Urinary bladder (tissue), 4 donors: ENCODE measurements around the gene SLC30A3. TPM values are rescaled to one million over a fixed set of nuclear protein-coding genes. Genes with fewer than 3 reads are reported as not detected.

Experiments used
- DNase-seq: peaks from one replicate; pipeline ENCODE4 v3.0.0-alpha.2; 2015; ENCODE audit errors: extremely low spot score
- H3K27ac ChIP-seq: one replicate; pipeline ENCODE4 v1.5.1; 2013; ENCODE audit warnings: low read depth, mild to moderate bottlenecking, moderate library complexity
- H3K36me3 ChIP-seq: one replicate; pipeline ENCODE4 v1.6.1; 2013; ENCODE audit warnings: mild to moderate bottlenecking, moderate library complexity; ENCODE audit not compliant: insufficient read depth
- H3K4me1 ChIP-seq: one replicate; pipeline ENCODE4 v1.6.1; 2013; ENCODE audit warnings: mild to moderate bottlenecking, moderate library complexity; ENCODE audit not compliant: insufficient read depth
- H3K4me3 ChIP-seq: one replicate; pipeline ENCODE4 v1.5.1; 2013; ENCODE audit warnings: low read depth, low read length
- WGBS: extraction: QIAGEN DNeasy Blood & Tissue Kit; methylation state at CpG from one replicate; pipeline ENCODE4 v1.1.7; 2013; 5-methylcytosine and 5-hydroxymethylcytosine counted together
- polyA plus RNA-seq: library from polyadenylated mRNA; stranded (reverse); fragments of 200-250 nt; gene quantifications from one replicate; pipeline ENCODE4 v1.2.3, GENCODE V29; 2013
- total RNA-seq: library from RNA; depleted of rRNA; stranded (reverse); fragments of >200 nt; gene quantifications from one replicate; pipeline ENCODE4 v1.2.3, GENCODE V29; 2014
- donor health status: healthy with polysubstance abuse.
- donor health status: healthy.

Gene SLC30A3
- total and polyA plus RNA-seq, 2 donors = 0.04 to 0.53 TPM

DNA sequence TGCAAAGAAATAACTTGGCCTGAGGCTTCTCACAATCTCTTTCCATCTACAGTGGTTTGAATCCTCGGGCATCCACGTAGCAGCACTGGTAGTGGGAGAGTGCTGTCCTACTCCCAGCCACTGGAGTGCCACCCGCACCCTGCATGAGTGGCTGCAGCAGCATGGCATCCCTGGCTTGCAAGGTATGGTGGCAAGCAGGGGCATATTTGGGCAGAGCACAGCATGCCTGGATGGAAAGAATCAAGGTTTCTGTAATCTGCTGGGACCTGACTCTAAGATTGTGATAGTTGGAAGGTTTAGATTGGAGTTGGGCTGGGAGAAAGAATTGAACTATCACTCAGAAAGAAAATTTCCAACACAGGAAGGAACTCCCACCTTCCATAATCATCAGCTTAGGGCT is 41.7 kb downstream of the SLC30A3 start:
- H3K36me3 ChIP-seq = peaks cover 2% of the 10 kb centered on the region
- no peaks in the 10 kb centered on the region for H3K4me1 ChIP-seq
- no peak for DNase-seq

DNA sequence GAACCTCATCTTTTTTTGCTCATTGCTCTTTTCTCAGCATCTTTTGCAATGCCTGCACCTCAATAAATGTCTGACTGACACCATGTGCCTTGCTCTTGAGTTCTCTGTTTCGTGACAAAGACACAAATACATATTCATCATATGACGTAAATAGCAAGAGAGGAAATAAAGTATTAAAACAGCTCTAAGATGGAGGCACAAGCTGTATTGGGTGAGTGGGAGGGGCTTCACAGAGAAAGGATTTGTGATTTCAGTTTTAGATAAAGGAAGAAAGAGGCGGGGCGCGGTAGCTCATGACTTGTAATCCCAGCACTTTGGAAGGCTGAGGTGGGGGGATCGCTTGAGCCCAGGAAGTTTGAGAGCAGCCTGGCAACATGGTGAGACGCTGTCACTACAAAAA is 42.8 kb downstream of the SLC30A3 start:
- DNase-seq = no peak
- WGBS = 96% methylated on average over 7 of the region's 7 CpGs
- Histone ChIP-seq H3K4me3 (no peak overlapping the region), H3K4me1 (no peaks in the 10 kb centered on the region), H3K36me3 (peaks cover 2% of the 10 kb centered on the region), H3K27ac (no peak overlapping the region)

More for the DNA sequence above, 41.7 kb downstream of the SLC30A3 start:
- Histone ChIP-seq H3K4me3 (no peak overlapping the region), H3K27ac (no peak overlapping the region)
- 91% methylated on average over 3 of the region's 3 CpGs for WGBS

GRCh38 chr2:27219091-27219490 is 43.8 kb downstream of the SLC30A3 start:
- Histone ChIP-seq H3K4me3 (no peak overlapping the region), H3K4me1 (no peaks in the 10 kb centered on the region), H3K27ac (no peak overlapping the region), H3K36me3 (peaks cover 2% of the 10 kb centered on the region)
- no peak for DNase-seq
- WGBS = 85% methylated on average over 2 of the region's 2 CpGs

DNA sequence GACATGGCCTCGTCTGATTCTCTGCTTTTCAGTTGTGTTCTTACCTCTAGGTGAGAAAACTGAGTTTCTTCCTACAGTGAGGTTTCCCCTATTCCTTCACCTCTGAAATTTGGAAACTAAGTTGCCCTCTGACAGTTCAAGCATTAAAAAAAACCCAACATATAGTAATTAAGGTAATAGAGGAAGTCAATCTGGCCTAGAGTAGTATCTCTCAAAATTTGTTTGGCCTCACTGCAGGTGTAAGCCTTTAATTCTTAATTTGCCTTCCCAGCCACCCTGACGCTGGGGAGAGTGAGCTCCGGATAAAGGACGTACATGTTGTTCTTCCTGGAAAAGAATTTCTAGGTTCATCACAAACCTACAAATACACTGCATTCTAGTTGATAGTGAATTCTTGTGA is 44.2 kb downstream of the SLC30A3 start:
- DNase-seq = no peak
- Histone ChIP-seq H3K36me3 (peaks cover 2% of the 10 kb centered on the region), H3K4me3 (no peak overlapping the region)

DNA sequence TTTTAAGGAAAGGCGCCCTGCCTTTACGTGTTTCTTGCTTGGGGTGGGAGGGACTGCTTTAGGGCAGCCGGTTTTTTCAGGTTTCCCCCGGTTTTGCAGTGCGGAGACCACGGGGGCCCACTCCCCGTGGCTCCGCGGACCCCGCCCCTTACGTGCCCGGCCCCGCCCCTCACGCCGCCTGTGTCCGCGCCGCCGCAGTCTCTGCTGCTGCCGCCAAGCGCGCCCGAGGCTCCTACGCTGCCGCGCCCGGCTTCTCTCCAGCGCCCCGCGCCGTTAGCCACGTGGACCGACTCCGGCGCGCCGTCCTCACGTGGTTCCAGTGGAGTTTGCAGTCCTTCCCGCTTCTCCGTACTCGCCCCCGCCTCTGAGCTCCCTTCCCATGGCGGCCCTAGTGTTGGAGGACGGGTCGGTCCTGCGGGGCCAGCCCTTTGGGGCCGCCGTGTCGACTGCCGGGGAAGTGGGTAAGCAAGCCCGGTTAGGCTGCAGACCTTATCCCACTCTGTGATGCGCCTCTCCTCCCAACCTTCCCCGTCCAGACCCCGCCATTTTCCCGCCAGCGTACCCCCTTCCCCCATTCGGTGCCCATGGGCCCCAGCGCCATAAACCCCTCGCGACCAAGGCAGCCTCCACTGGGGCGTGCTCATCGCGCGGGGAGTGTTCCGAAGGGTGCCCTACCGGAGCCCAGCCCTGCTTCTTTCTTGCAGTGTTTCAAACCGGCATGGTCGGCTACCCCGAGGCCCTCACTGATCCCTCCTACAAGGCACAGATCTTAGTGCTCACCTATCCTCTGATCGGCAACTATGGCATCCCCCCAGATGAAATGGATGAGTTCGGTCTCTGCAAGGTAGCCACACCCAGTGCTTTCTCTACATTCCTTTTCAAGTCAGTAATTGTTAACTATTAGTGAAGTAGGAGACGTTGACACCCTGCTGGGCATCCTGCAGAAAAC is 45.4 kb downstream of the SLC30A3 start, which contains the start of gene CAD:
Gene CAD (plus strand): TSS at position 197 of the 949 bp plus-strand sequence. CDS start 183 bp downstream, at position 380.
- WGBS = under 1% methylated on average over 72 of the region's 72 CpGs
- Histone ChIP-seq H3K4me3 (peak within 1 kb of the TSS; percentile 54), H3K36me3 (peaks cover 2% of the 10 kb centered on the region), H3K27ac (peak within 1 kb of the TSS; percentile 14), H3K4me1 (no peaks in the 10 kb centered on the region)
- DNase-seq = peak; percentile 32

More for the DNA sequence above, 44.2 kb downstream of the SLC30A3 start:
- Histone ChIP-seq H3K4me1 (no peaks in the 10 kb centered on the region), H3K27ac (no peak overlapping the region)
- 86% methylated on average over 4 of the region's 4 CpGs for WGBS

- H3K27ac ChIP-seq = no peak overlapping the region
- H3K4me1 ChIP-seq = no peaks in the 10 kb centered on the region
- H3K4me3 ChIP-seq = peak overlapping the region; percentile 54
- DNase-seq = no peak
- peaks cover 2% of the 10 kb centered on the region for H3K36me3 ChIP-seq
- 84% methylated on average over 13 of the region's 13 CpGs for WGBS
Observed at GRCh38 chr2:27216416-27217137, 46.3 kb downstream of the SLC30A3 start.

DNA sequence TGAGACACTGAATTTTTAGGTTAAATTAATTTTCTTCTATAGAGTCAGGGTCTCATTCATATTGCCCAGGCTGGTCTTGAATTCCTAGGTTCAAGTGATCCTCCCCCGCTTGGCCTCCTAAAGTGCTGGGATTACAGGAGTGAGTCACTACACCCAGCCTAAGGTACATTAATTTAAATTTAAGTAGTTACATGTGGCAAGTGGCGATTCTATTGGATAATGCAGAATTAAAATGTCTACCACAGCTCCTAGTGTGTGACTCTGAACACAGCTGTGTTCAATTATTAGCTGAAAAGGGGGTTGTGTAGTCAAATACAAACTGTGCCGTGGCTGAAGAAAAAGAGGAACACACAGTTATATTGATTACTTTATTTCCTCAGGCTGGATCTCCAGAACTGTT is 47.9 kb downstream of the SLC30A3 start:
- DNase-seq = no peak
- Histone ChIP-seq H3K4me3 (no peak overlapping the region), H3K36me3 (no peaks in the 10 kb centered on the region), H3K27ac (no peak overlapping the region), H3K4me1 (no peaks in the 10 kb centered on the region)
- 85% methylated on average over 3 of the region's 3 CpGs for WGBS

DNA sequence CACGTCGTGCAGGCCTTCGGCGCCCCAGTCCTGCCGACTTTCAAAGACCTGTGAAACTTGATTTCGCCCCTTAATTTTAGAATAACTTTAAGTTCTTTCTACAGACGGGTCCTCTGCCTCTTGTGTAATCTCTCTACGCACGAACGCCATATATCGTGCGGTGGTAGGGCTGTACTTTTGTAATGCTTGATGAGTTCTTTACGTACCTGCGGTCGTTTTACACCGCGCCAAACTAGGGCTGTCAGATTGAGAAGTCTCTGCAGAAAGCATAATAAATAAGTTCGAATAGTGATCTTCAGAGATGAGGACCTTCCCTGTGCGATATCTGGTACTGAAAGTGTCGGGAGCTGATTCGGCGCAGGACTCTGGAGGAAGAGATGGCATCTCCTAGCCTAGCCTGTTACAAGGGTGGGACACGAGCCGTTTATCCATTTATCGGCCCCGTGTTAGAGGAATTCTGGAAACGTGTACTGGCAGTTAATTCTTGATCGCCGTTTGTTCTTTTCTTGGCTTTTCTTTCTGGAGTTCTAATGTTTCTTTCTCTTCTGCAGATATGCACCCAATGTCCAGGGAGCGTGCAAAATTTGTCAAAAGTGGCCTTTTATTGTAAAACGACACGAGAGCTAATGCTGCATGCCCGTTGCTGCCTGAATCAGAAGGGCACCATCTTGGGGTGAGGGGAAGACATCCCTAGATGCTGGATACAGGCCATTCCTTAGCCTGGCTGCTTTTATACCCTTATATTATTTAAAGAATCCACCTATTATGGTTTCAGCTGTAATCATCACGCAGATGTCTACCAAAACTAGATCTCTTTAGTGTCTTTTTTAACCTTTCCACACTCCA is 50.0 kb downstream of the SLC30A3 start:
- peak overlapping the region; percentile 96 for H3K27ac ChIP-seq
- peak overlapping the region; percentile 68 for H3K4me3 ChIP-seq
- no peak for DNase-seq
- H3K36me3 ChIP-seq = no peaks in the 10 kb centered on the region
- no peaks in the 10 kb centered on the region for H3K4me1 ChIP-seq
- 6% methylated on average over 34 of the region's 34 CpGs for WGBS

- H3K36me3 ChIP-seq = no peaks in the 10 kb centered on the region
- H3K4me1 ChIP-seq = no peaks in the 10 kb centered on the region
- WGBS = under 1% methylated on average over 73 of the region's 73 CpGs
- DNase-seq = peak; percentile 73
- H3K4me3 ChIP-seq = peak within 1 kb of the TSS; percentile 68
- peak within 1 kb of the TSS; percentile 96 for H3K27ac ChIP-seq
Observed at GRCh38 chr2:27211943-27212625, 50.8 kb downstream of the SLC30A3 start, which contains the start of the genes ATRAID and SLC5A6. ATRAID (plus strand) TSS chr2:27212041; CDS start chr2:27212369, 328 bp downstream. SLC5A6 (minus strand) TSS chr2:27212268; CDS start chr2:27207650, 4,618 bp downstream.

GRCh38 chr2:27211241-27211942 is 51.5 kb downstream of the SLC30A3 start:
- DNase-seq = no peak

DNA sequence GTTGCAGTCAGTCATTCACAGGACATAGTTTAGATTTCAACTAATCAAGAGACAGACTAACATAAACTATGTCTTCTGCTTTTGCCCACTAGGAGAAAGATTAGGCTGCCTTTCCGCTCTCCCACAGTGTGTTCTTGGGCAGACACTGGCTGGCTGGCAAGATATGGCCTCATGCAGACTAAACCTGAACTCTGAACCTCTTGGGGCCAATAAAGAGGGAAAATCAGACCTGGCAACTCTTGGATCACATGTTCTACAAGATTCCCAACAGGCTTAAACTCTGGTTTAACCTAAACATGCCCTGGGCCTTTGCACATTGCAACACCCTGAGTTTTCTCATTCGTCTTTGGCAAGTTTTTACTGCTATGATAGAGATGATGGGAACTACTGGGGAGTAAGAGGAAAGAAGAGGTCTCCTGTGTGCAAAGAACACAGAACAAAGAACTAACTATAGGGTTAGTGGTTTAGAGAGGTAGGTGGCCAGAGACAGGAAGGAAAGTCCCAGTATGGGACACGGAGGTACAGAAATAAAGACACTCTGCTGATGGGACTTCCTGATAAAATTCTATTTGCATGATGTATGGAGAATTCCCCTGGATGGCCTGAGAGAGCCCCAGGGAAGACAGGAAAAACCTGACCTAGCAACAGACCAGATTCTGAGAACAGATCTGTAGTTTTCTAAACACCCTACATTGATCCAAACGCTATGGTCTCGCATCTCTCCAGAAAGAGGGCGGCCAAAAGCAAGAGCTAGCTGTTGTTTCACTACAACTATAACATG is 53.0 kb downstream of the SLC30A3 start:
- no peak for DNase-seq
- Histone ChIP-seq H3K4me1 (no peaks in the 10 kb centered on the region), H3K4me3 (no peak overlapping the region), H3K27ac (no peak overlapping the region), H3K36me3 (peaks cover 2% of the 10 kb centered on the region)
- 79% methylated on average over 6 of the region's 6 CpGs for WGBS

More at GRCh38 chr2:27211241-27211942, 51.5 kb downstream of the SLC30A3 start:
- no peaks in the 10 kb centered on the region for H3K4me1 ChIP-seq
- no peak overlapping the region for H3K27ac ChIP-seq
- 3% methylated on average over 48 of the region's 48 CpGs for WGBS
- no peaks in the 10 kb centered on the region for H3K36me3 ChIP-seq
- H3K4me3 ChIP-seq = peak overlapping the region; percentile 68
